KMS-11 (cell line): ENCODE measurements around the gene NCOA1.

Experiments
- H2AFZ ChIP-seq: fragments of 200-600 bp; sonication (generic); 2 replicates; pipeline ENCODE4 v1.6.1; 2016; ENCODE audit warnings: antibody characterized with exemption, mixed run types, low read depth
- H3K27ac ChIP-seq: fragments of 200-600 bp; sonication (generic); 2 replicates; pipeline ENCODE4 v1.6.1; 2016; ENCODE audit warnings: mild to moderate bottlenecking, mixed run types
- H3K27me3 ChIP-seq: fragments of 200-600 bp; sonication (generic); 2 replicates; pipeline ENCODE4 v1.6.1; 2017; ENCODE audit warnings: mild to moderate bottlenecking, low read depth, mixed run types, moderate library complexity; ENCODE audit not compliant: insufficient read depth
- H3K36me3 ChIP-seq: fragments of 200-600 bp; sonication (generic); 2 replicates; pipeline ENCODE4 v1.6.1; 2017; ENCODE audit warnings: mild to moderate bottlenecking, mixed run types; ENCODE audit not compliant: insufficient read depth
- H3K4me1 ChIP-seq: fragments of 200-600 bp; sonication (generic); 2 replicates; pipeline ENCODE4 v1.6.1; 2016; ENCODE audit warnings: mild to moderate bottlenecking, low read depth, mixed run types; ENCODE audit not compliant: poor library complexity, severe bottlenecking
- H3K4me2 ChIP-seq: fragments of 200-600 bp; sonication (generic); 2 replicates; pipeline ENCODE4 v1.7.0; 2016; ENCODE audit warnings: mild to moderate bottlenecking, mixed run types
- H3K4me3 ChIP-seq: fragments of 200-600 bp; sonication (generic); IDR thresholded peaks from 2 replicates; pipeline ENCODE4 v1.6.1; 2017; ENCODE audit warnings: low read depth, low read length, mixed read lengths; ENCODE audit not compliant: insufficient read depth
- H3K79me2 ChIP-seq: fragments of 200-600 bp; sonication (generic); 2 replicates; pipeline ENCODE4 v1.6.1; 2016; ENCODE audit warnings: low read depth, mixed run types; ENCODE audit not compliant: insufficient read depth
- H3K9ac ChIP-seq: fragments of 200-600 bp; sonication (generic); 2 replicates; pipeline ENCODE4 v1.6.1; 2016; ENCODE audit warnings: mild to moderate bottlenecking, mixed run types
- H4K20me1 ChIP-seq: fragments of 200-600 bp; sonication (generic); 2 replicates; pipeline ENCODE4 v1.6.1; 2016; ENCODE audit warnings: mild to moderate bottlenecking, mixed run types; ENCODE audit not compliant: insufficient read depth
- CTCF ChIP-seq: fragments of 200-600 bp; sonication (generic); conservative IDR thresholded peaks from 2 replicates; pipeline ENCODE4 v1.6.1; 2017; ENCODE audit warnings: low read depth, mild to moderate bottlenecking, antibody characterized with exemption, low read length, moderate library complexity, mixed read lengths

NCOA1 gene

DNA sequence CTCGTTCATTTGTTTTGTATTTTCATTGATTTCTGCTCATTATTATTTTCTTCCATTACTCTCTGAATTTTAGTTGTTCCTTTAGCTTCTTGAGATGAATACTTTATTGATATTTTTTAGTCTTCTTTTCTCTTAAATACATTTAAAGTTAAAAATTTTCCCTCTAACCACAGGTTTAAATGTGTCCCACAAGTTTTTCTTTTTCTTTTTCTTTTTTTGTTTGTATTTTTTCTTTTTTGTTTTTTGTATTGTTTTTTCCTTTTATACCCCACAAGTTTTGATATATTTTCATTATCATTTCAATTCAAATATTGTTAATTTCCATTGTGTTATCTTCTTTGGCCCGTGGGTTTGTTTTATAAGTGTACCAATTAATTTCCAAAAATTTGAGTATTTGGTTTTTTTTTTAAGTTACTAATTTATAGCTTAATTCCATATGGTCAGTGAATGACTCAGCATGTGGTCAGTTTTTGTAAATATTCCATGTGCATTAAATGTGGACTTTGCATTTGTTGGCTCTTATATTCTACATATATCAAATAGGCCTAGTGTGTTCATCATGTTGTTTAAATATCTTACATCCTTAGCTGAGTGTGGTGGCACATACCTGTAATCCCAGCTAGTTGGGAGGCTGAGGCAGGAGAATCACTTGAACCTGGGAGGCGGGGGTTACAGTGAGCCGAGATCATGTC lies 318.4 kb downstream of the NCOA1 start:
- Histone ChIP-seq H3K4me1 (peaks cover 36% of the 10 kb centered on the region), H3K4me2 (no peak overlapping the region), H3K4me3 (no peak overlapping the region), H3K27ac (no peak overlapping the region), H3K9ac (no peak overlapping the region), H3K27me3 (no peaks in the 10 kb centered on the region), H3K79me2 (peaks cover 69% of the 10 kb centered on the region), H4K20me1 (no peaks in the 10 kb centered on the region), H2AFZ (no peak overlapping the region), H3K36me3 (no peaks in the 10 kb centered on the region)
- no peak for TF ChIP-seq CTCF

GRCh38 chr2:24813691-24814137 lies 322.7 kb downstream of the NCOA1 start:
- Histone ChIP-seq H3K27ac (no peak overlapping the region), H3K36me3 (no peaks in the 10 kb centered on the region), H3K79me2 (peaks cover 45% of the 10 kb centered on the region), H2AFZ (no peak overlapping the region), H3K4me3 (no peak overlapping the region), H3K9ac (no peak overlapping the region), H3K4me1 (peaks cover 10% of the 10 kb centered on the region), H3K27me3 (no peaks in the 10 kb centered on the region), H4K20me1 (no peaks in the 10 kb centered on the region), H3K4me2 (no peak overlapping the region)
- TF ChIP-seq CTCF: no peak

GRCh38 chr2:24814516-24814915 lies 323.5 kb downstream of the NCOA1 start:
- peaks cover 37% of the 10 kb centered on the region for H3K79me2 ChIP-seq
- no peak overlapping the region for H3K4me3 ChIP-seq
- H3K4me2 ChIP-seq: no peak overlapping the region
- no peaks in the 10 kb centered on the region for H3K27me3 ChIP-seq
- H3K36me3 ChIP-seq: no peaks in the 10 kb centered on the region
- no peak overlapping the region for H3K9ac ChIP-seq
- H4K20me1 ChIP-seq: no peaks in the 10 kb centered on the region
- no peak overlapping the region for H2AFZ ChIP-seq
- TF ChIP-seq CTCF: no peak
- peaks cover 9% of the 10 kb centered on the region for H3K4me1 ChIP-seq
- H3K27ac ChIP-seq: no peak overlapping the region

- Histone ChIP-seq H3K4me2 (no peak overlapping the region), H3K27me3 (no peaks in the 10 kb centered on the region), H2AFZ (no peak overlapping the region), H3K36me3 (no peaks in the 10 kb centered on the region), H3K4me3 (no peak overlapping the region), H3K9ac (no peak overlapping the region), H3K4me1 (peaks cover 6% of the 10 kb centered on the region), H3K79me2 (peaks cover 31% of the 10 kb centered on the region; the same call in 1 of the 2 replicates), H3K27ac (no peak overlapping the region), H4K20me1 (no peaks in the 10 kb centered on the region)
- no peak for TF ChIP-seq CTCF
Measured at GRCh38 chr2:24815171-24815570, 324.1 kb downstream of the NCOA1 start.
